Upper lobe of right lung (tissue), 1 donor: ENCODE data around the gene EIPR1. TPM values are rescaled to one million over a fixed set of nuclear protein-coding genes. Genes with fewer than 3 reads are reported as not detected.

ENCODE experiments used
- ATAC-seq: fragments of 200-7000 bp; cut with Tn5 transposase; one replicate; pipeline ENCODE4 v1.9.1; 2020; ENCODE audit warnings: mild to moderate bottlenecking, moderate library complexity
- DNase-seq: peaks from one replicate; pipeline ENCODE4 v3.0.0-alpha.2; 2020
- H3K27ac ChIP-seq: fragments of 200-600 bp; one replicate; pipeline ENCODE4 v1.8.0; 2022
- H3K27me3 ChIP-seq: fragments of 200-600 bp; one replicate; pipeline ENCODE4 v1.8.0; 2022; ENCODE audit warnings: mild to moderate bottlenecking
- H3K36me3 ChIP-seq: fragments of 200-600 bp; one replicate; pipeline ENCODE4 v1.8.0; 2022
- H3K4me1 ChIP-seq: fragments of 200-600 bp; one replicate; pipeline ENCODE4 v1.8.0; 2022
- H3K4me3 ChIP-seq: fragments of 200-600 bp; one replicate; pipeline ENCODE4 v1.8.0; 2022; ENCODE audit warnings: mild to moderate bottlenecking
- H3K9me3 ChIP-seq: fragments of 200-600 bp; one replicate; pipeline ENCODE4 v1.8.0; 2022
- intact Hi-C: fragments of 100-400 bp; cut with DNase I; formaldehyde crosslinking; loops from one replicate; pipeline ENCODE4 v1.11.0; 2022
- total RNA-seq: library from RNA; stranded (reverse); fragmentation: NEBNext Ultra II Directional; extraction: Animal tissue kit (Norgen Biotek cat#: 25700); gene quantifications from one replicate; pipeline ENCODE4 v1.2.1, GENCODE V29; 2021
- TF ChIP-seq, protein P1 (sequence below): fragments of 200-600 bp; IDR thresholded peaks from one replicate; pipeline ENCODE4 v1.8.0; 2022; ENCODE audit warnings: antibody characterized with exemption
- donor health status: DM: no; HTN: yes; CAD: no; lungs with severe emphysema.

Gene EIPR1
- total RNA-seq, 1 donor from 2014 or later = 16.6 TPM

- H3K36me3 ChIP-seq = peaks cover 39% of the 10 kb centered on the region
- no peaks in the 10 kb centered on the region for H3K9me3 ChIP-seq
- H3K27ac ChIP-seq = no peak overlapping the region
- intact Hi-C loops = no loop called here
- no peak overlapping the region for H3K4me3 ChIP-seq
- TF ChIP-seq, protein P1, sequence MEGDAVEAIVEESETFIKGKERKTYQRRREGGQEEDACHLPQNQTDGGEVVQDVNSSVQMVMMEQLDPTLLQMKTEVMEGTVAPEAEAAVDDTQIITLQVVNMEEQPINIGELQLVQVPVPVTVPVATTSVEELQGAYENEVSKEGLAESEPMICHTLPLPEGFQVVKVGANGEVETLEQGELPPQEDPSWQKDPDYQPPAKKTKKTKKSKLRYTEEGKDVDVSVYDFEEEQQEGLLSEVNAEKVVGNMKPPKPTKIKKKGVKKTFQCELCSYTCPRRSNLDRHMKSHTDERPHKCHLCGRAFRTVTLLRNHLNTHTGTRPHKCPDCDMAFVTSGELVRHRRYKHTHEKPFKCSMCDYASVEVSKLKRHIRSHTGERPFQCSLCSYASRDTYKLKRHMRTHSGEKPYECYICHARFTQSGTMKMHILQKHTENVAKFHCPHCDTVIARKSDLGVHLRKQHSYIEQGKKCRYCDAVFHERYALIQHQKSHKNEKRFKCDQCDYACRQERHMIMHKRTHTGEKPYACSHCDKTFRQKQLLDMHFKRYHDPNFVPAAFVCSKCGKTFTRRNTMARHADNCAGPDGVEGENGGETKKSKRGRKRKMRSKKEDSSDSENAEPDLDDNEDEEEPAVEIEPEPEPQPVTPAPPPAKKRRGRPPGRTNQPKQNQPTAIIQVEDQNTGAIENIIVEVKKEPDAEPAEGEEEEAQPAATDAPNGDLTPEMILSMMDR = no peak
- no peaks in the 10 kb centered on the region for H3K27me3 ChIP-seq
- DNase-seq (no peak), ATAC-seq (no peak)
- H3K4me1 ChIP-seq = no peaks in the 10 kb centered on the region
Observed at GRCh38 chr2:3389193-3389592, 11.6 kb upstream of the EIPR1 start.

DNA sequence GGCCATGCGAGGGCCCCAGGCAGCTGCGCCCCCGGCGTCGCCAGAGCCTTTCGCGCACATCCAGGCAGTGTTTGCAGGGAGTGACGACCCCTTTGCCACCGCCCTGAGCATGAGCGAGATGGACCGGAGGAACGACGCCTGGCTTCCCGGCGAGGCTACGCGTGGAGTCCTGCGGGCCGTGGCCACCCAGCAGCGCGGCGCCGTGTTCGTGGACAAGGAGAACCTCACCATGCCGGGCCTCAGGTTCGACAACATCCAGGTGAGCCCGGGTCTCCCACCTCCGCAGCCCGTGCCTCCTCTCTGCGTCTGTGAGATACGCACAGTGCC lies 10.8 kb upstream of the EIPR1 start:
- ATAC-seq (peak; percentile 28), DNase-seq (no peak)
- intact Hi-C loops = no loop called here
- Histone ChIP-seq H3K27me3 (no peaks in the 10 kb centered on the region), H3K4me3 (no peak overlapping the region), H3K27ac (no peak overlapping the region), H3K9me3 (no peaks in the 10 kb centered on the region), H3K4me1 (no peaks in the 10 kb centered on the region), H3K36me3 (peaks cover 33% of the 10 kb centered on the region)
- TF ChIP-seq, protein P1 = no peak

- Histone ChIP-seq H3K27me3 (no peaks in the 10 kb centered on the region), H3K27ac (no peak overlapping the region), H3K4me1 (no peaks in the 10 kb centered on the region), H3K36me3 (peaks cover 33% of the 10 kb centered on the region), H3K4me3 (no peak overlapping the region), H3K9me3 (no peaks in the 10 kb centered on the region)
- TF ChIP-seq, protein P1 = no peak
- no peak for DNase-seq
- intact Hi-C loops = no loop called here
- peak; percentile 45 for ATAC-seq
Observed at GRCh38 chr2:3387644-3388411, 10.2 kb upstream of the EIPR1 start.

- Histone ChIP-seq H3K27me3 (no peaks in the 10 kb centered on the region), H3K36me3 (peaks cover 41% of the 10 kb centered on the region), H3K27ac (no peak overlapping the region), H3K4me1 (no peaks in the 10 kb centered on the region), H3K9me3 (no peaks in the 10 kb centered on the region), H3K4me3 (no peak overlapping the region)
- ATAC-seq = no peak
- intact Hi-C loops = no loop called here
- TF ChIP-seq, protein P1 = no peak
- DNase-seq = no peak
Observed at GRCh38 chr2:3387011-3387410, 9.4 kb upstream of the EIPR1 start.

DNA sequence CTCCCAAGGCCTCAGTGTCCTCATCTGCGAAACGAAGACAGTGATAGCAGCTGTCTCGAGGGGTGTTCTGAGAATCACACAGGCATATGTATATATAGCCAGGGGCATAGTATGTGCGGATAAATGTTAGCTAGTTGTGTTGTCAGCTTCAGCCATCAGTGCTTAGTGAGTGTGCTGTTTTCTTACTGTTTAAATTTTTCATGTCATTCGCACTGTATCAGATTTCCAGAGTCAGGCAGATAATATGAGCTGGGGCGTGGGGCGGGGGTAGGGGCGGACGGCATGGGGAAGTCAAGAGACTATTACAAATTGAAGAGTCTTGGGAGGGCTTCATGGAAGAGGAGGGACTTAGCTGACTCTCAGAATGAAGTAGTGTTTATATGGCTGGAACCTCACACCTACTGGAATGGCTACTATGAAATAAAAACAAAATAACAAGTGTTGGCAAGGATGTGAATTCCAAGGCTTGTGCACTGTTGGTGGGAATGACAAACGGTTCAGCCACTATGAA lies 8.9 kb upstream of the EIPR1 start:
- Histone ChIP-seq H3K4me1 (no peaks in the 10 kb centered on the region), H3K9me3 (no peaks in the 10 kb centered on the region), H3K4me3 (no peak overlapping the region), H3K36me3 (peaks cover 42% of the 10 kb centered on the region), H3K27ac (no peak overlapping the region), H3K27me3 (no peaks in the 10 kb centered on the region)
- intact Hi-C loops = no loop called here
- DNase-seq (no peak), ATAC-seq (no peak)
- TF ChIP-seq, protein P1 = no peak
